Heart right ventricle (tissue), 16 donors: ENCODE measurements around the gene CDK11B. TPM values are rescaled to one million over a fixed set of nuclear protein-coding genes. Genes with fewer than 3 reads are reported as not detected.
A peak's percentile ranks its signal among the peaks of the same experiment; 100 is the strongest.

ENCODE experiments used
- ATAC-seq, 8 donors: fragments of 200-7000 bp; cut with Tn5 transposase; one replicate each; pipeline ENCODE4 v1.9.1; 2020; ENCODE audit warnings: mild to moderate bottlenecking in 8 of 8, moderate library complexity in 8 of 8, moderate number of reproducible peaks in 1 of 8
- DNase-seq, 2 donors: peaks; one replicate each; pipeline ENCODE4 v3.0.0-alpha.2; 2020
- H3K27ac ChIP-seq, 10 donors: fragments of 200-600 bp; sonication (generic) in 2 of 10; one replicate each; pipeline versions ENCODE4 v1.5.0 to v1.8.0; 2020 to 2022; ENCODE audit warnings: mild to moderate bottlenecking in 3 of 10
- H3K27me3 ChIP-seq, 7 donors: fragments of 200-600 bp; one replicate each; pipeline ENCODE4 v1.8.0; 2021 to 2022; ENCODE audit warnings: mild to moderate bottlenecking in 2 of 7
- H3K36me3 ChIP-seq, 9 donors: fragments of 200-600 bp; sonication (generic) in 1 of 9; one replicate each; pipeline versions ENCODE4 v1.5.0 to v1.8.0; 2020 to 2022; ENCODE audit warnings: mild to moderate bottlenecking in 2 of 9
- H3K4me1 ChIP-seq, 9 donors: fragments of 200-600 bp; sonication (generic) in 1 of 9; one replicate each; pipeline versions ENCODE4 v1.5.0 to v1.8.0; 2020 to 2022; ENCODE audit warnings: mild to moderate bottlenecking in 4 of 9
- H3K4me3 ChIP-seq, 10 donors: fragments of 200-600 bp; sonication (generic) in 2 of 10; one replicate each; pipeline versions ENCODE4 v1.5.0 to v1.8.0; 2020 to 2022; ENCODE audit warnings: mild to moderate bottlenecking in 7 of 10, moderate library complexity in 2 of 10
- H3K9me3 ChIP-seq, 11 donors: fragments of 200-600 bp in 10 of 11; sonication (generic) in 2 of 11; one replicate each; pipeline versions ENCODE4 v1.5.0 to v1.8.0; 2013 to 2022; ENCODE audit warnings: mild to moderate bottlenecking in 2 of 11, control low read depth in 1 of 11, moderate library complexity in 1 of 11
- CTCF ChIP-seq, 9 donors: fragments of 200-600 bp; sonication (generic) in 2 of 9; IDR thresholded peaks; one replicate each; pipeline versions ENCODE4 v1.5.0 to v1.8.0; 2021 to 2022; ENCODE audit warnings: antibody characterized with exemption in 9 of 9, mild to moderate bottlenecking in 5 of 9, moderate library complexity in 1 of 9
- WGBS, 2 donors: extraction: QIAGEN DNeasy Blood & Tissue Kit; methylation state at CpG; one replicate each; pipeline ENCODE4 v1.1.7; 2013; ENCODE audit warnings: inconsistent platforms in 1 of 2; 5-methylcytosine and 5-hydroxymethylcytosine counted together
- intact Hi-C, 10 donors: fragments of 100-400 bp; cut with DNase I; formaldehyde crosslinking; loops; one replicate each; pipeline versions ENCODE4 v1.11.1 to v1.14.2; 2022
- polyA plus RNA-seq, 2 donors: library from polyadenylated mRNA; stranded (reverse); fragments of 200-250 nt; gene quantifications; one replicate each; pipeline ENCODE4 v1.2.3, GENCODE V29; 2013
- total RNA-seq, 10 donors: library from RNA; stranded (reverse); fragmentation: NEBNext Ultra II Directional in 3 of 10; extraction: Animal tissue kit (Norgen Biotek cat#: 25700) in 3 of 10; gene quantifications; one replicate each; pipeline versions ENCODE4 v1.2.1 to v1.2.4, GENCODE V29; 2021 to 2023
- donor health status: Arrhythmogenic right ventricular cardiomyopathy.
- donor health status: ischemic (EF 13 %, LVEDD 7.1; RV severe dilation, severe dysfunction).
- donor health status: healthy with polysubstance abuse.
- donor health status: DM: no; HTN: yes; CAD: no.
- donor health status: DM: no; HTN: no; CAD: no.
- donor health status: ischemic (EF 25% LVEDD 6.9; RV normal size, moderate dysfunction).
- donor health status: ischemic (EF 25% LVEDD 5.7; RV mildly dilated, moderate dysfunction).
- donor health status: healthy.
- donor health status: DM: yes; HTN: yes; CAD: no.
- donor health status: Ischemic cardiomyopathy.
- donor health status: ischemic (EF 35%, LVEDD 5.7; RV mildly dilated, moderate dysfunction).
- donor health status: nonischemic (EF 11% LVEDD 7.7; RV severe dilation, severe dysfunction).
- donor health status: DM: yes; HTN: yes; CAD: no.
- donor health status: PGD.
- donor health status: ischemic (EF 29% LVEDD 5.4; RV normal size, mild dysfunction).
- donor health status: nonischemic (EF 23%, LVEDD 6.1; RV moderate dilation, normal function).

CDK11B gene
- total and polyA plus RNA-seq, 12 donors: 20.9 to 34.1 (median 24.2) TPM

DNA sequence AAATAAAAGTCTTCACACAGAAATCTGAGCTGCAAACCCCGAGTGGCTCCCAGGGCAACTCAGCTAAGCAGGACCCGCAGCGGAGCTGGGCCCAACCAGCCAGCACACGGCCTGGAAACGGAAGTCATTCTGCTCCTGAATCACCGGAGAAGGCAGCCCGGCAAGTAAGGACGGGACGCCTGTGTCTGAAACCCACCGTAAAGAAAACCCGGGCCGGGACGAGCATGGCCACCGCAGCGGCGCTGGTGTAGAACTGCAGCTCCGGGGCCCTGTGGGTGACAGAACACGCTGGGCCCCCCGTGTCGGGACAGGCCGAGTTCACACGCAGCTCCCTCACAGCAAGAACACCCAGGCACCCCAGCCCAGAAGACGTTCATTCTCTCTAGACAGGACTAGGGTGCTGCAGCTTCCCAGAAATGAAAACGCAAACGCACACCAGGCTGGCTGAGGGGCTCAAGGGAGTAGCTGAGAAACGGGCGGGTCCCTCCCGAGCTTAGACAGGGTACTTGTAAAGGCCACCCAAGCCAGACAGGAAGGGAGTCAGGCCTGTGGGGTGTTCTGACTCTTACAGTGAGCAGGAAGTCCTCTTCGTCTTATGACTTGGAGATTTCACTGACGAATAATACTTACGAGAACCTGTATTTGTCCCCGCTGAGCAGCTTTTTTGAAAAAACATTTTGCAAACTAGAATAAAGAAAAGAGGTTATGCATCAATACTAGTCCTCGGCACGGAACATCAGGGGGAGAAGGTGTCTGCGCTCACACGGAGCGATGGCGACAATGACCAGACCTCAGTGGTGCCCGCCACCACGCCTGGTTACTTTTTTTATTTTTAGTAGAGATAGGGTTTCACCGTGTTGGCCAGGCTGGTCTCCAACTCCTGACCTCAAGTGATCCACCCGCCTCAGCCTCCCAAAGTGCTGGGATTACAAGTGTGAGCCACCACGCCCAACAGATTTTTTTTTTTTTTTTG, 10.9 kb upstream of the CDK11B start:
- WGBS, 2 donors: 75 to 84% methylated on average over 43 of the region's 43 CpGs
- intact Hi-C loops: loop anchor here in 2 of 10 donors (5.0 kb wide), 1 partner anchor 58 kb away; no protein-coding TSS in a partner anchor
- Histone ChIP-seq H3K27me3 (no peaks in the 10 kb centered on the region), H3K9me3 (no peaks in the 10 kb centered on the region), H3K4me3 (peak overlapping the region in 3 of 10 donors; percentile 11 to 31 (median 18)), H3K27ac (peak overlapping the region; percentile 47 to 80 (median 67)), H3K36me3 (peaks cover 0 to 92% (median 20%) of the 10 kb centered on the region in 9 donors), H3K4me1 (peaks cover 0 to 17% (median 0%) of the 10 kb centered on the region in 9 donors)
- no peak for TF ChIP-seq CTCF (IDR thresholded peaks at IDR 0.05)
- DNase-seq (peak in 1 of 2 donors; percentile 47), ATAC-seq (peak in 7 of 8 donors; percentile 64 to 89 (median 74))

GRCh38 chr1:1666526-1666925, 7.7 kb upstream of the CDK11B start:
- peaks cover 0 to 68% (median 15%) of the 10 kb centered on the region in 9 donors for H3K36me3 ChIP-seq
- ATAC-seq: no peak
- 95 to 98% methylated on average over 15 of the region's 15 CpGs for WGBS, 2 donors

DNA sequence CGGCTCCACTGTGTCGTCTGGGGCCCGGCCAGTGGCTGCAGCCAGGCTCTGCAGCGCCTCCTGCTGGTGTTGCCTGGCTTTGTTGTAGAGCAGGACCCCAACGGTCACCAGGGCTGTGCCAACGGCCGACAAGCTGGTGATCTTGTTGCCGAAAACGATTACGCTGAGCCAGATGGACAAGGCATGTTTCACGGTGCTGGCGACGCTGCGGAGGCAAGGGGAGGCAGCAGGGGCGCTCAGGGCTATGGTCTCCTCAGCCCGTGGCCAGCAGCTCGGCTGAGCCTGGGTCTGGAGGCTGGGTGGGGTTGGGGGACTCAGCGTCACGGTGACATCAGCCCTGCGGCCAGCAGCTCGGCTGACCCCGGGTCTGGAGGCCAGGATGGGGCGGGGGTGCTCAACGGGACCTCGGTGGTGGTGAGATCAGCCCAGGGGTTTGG, 7.0 kb upstream of the CDK11B start:
- ATAC-seq: peak in 1 of 8 donors; percentile 39

More at GRCh38 chr1:1666526-1666925, 7.7 kb upstream of the CDK11B start:
- Histone ChIP-seq H3K27ac (no peak overlapping the region), H3K9me3 (no peaks in the 10 kb centered on the region), H3K4me1 (peaks cover 0 to 17% (median 0%) of the 10 kb centered on the region in 9 donors), H3K27me3 (no peaks in the 10 kb centered on the region), H3K4me3 (no peak overlapping the region)
- TF ChIP-seq CTCF (IDR thresholded peaks at IDR 0.05): no peak
- intact Hi-C loops: loop anchor here in 2 of 10 donors (5.0 kb wide), 1 partner anchor 61 kb away; no protein-coding TSS in a partner anchor
- DNase-seq: no peak

More for the DNA sequence above, 7.0 kb upstream of the CDK11B start:
- Histone ChIP-seq H3K4me3 (no peak overlapping the region), H3K27ac (no peak overlapping the region), H3K4me1 (peaks cover 0 to 16% (median 0%) of the 10 kb centered on the region in 9 donors), H3K9me3 (no peaks in the 10 kb centered on the region), H3K27me3 (no peaks in the 10 kb centered on the region), H3K36me3 (peaks cover 0 to 61% (median 15%) of the 10 kb centered on the region in 9 donors)
- DNase-seq: no peak
- 83 to 85% methylated on average over 25 of the region's 25 CpGs for WGBS, 2 donors
- intact Hi-C loops: loop anchor here in 2 of 10 donors (5.0 kb wide), 1 partner anchor 61 kb away; no protein-coding TSS in a partner anchor
- peak; percentile 5 to 53 (median 44) for TF ChIP-seq CTCF (IDR thresholded peaks at IDR 0.05)
